Tongue (tissue), 2 donors: ENCODE data around the gene ITPR2. TPM values are rescaled to one million over a fixed set of nuclear protein-coding genes. Genes with fewer than 3 reads are reported as not detected.
"Not testable (repeated sequence)": the region's sequence is repeated elsewhere in the genome, so short reads cannot be mapped to it uniquely, and the experiment has no call there.

Source experiments
- DNase-seq: peaks from one replicate; pipeline ENCODE4 v3.0.0-alpha.2; 2015
- total RNA-seq: library from RNA; depleted of rRNA; stranded (reverse); fragments of >200 nt; gene quantifications from one replicate; pipeline ENCODE4 v1.2.3, GENCODE V29; 2014

ITPR2 gene
- total RNA-seq, 1 donor from 2014 or later, result 31.4 TPM

DNA sequence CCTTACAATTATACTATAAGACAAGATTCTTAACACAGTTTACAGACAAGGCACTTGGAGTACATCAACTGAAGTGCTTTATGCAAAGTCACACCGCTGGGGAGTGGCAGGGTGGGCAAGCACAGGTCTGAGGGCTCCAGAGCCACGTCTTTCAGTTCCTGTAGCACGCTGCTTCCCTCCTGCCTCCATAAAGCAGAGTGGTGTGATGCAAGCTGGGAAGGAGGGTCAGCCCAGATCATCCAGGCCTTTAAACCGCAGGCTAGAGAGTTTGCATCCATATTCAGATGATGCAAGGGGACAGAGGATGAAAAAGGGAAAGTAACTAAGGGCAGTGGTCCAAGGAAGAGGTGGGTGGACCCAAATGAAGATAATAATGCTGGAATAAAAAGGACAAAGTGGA lies 132.6 kb downstream of the ITPR2 start:
- DNase-seq, result no peak

DNA sequence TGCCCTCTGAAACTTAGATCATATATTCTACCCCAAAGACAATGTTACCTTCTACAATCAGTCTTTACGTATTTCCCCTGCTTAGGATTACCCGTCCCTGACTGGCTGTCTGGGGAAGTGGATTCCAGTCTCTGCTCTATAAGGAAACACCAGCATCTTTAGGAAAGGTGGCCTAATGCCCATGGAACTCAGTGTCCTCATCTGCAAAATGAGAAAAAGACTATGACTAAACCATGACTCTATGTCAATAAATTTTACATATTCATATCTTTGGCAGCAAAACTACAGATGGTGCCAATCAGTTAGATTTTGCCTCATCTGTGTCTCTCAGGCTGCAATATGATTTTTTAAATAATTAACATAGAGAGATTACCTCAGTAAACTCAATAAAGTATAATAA lies 133.8 kb downstream of the ITPR2 start:
- no peak for DNase-seq

DNA sequence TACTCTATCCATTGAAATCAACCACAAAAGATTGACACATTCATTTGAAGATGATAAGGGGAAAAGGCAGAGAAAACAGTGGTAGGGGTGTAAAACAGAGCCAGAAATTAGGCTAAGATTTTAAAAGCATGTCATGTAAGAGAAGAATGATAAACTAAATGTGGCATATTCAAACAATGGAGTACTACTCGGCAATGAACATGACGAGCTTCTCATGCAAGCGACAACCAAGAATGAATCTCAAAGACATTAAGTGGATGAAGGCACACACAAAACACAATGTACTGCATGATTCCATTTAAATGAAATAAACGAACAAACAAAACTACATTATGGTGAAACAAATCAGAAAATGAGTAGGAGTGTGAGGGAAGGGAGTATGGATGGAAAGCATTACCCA lies 134.8 kb downstream of the ITPR2 start:
- DNase-seq, result no peak

DNA sequence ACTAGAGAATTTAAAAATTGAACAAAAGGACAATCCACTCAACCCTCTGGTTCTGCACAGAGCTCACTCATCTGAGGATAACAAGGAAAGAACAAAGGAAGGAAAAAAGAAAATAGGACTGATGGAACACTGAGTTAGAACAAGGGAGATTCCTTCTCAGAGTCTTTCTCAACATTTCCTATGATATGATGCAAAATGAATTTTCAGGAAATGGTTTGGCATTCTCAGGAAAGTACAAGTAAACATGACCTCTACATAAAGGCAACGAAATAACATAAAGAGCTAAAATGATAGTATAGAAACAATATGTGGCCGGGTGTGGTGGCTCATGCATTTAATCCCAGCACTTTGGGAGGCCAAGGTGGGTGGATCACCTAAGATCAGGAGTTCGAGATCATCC lies 135.8 kb downstream of the ITPR2 start:
- no peak for DNase-seq

DNA sequence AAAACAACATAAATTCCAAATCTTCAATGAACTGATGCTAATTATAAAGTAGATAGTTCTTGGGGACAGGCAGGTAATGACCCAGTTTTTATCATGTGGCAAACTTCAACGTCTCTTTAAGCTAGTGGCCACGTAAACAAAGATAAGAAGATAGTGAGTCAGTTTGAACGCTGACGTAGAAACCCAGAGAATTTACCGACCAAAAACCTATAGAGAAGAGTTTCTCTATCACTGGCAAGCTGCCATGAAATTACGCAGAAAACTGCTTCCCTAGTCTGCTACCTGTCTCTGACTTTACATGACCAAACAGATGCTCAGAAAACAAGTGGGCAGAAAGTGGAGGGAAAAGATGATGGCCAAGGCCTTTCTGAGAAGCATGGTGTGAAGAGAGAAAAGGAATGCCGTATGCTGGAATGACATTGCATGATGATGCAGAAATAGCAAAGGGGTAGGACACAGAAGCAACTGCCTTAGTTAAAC lies 136.3 kb downstream of the ITPR2 start:
- no peak for DNase-seq

DNA sequence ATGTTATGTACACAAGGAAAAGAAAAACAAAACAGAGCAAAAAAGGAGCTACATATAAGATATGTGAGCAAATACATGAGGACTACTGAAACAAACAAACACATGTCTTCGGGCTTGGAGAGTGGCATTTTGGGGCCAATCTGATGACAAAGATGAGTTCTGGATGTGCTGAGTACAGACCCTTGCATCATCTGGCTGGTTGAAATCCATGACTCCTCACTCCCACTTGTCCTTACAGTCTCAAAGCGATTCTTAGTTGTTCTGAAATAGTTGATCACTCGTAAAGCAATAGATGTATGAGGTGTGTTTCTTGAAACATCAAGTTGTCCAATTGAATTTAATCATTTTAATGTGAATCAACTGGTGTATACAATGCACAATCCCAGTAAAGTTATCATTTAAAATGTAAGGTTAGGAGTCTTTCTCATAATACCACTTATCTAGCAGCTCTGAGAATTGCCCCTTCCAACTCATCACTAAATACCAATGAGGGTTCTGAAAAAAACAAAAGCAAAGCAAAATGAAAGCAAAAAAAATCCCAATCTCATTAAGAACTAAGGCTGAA lies 136.9 kb downstream of the ITPR2 start:
- DNase-seq, result no peak

DNA sequence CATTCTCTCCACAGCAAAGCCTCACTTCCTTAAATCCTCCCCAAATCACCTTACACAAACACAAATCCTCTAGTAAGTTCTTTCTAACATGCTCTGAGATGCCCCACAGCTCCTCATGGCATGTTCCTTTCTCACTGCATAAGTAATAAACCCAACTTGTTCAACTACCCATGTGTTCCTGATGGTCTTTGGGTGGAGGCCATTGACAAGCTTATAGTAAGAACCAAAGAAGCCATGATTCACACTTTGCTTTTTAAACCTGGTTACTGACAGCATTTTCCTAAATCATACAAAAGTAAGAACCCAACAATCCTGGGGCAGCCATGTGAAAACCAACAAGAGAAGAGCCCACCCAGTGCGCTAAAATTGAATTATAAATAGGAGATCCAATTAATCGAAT lies 138.6 kb downstream of the ITPR2 start:
- no peak for DNase-seq

DNA sequence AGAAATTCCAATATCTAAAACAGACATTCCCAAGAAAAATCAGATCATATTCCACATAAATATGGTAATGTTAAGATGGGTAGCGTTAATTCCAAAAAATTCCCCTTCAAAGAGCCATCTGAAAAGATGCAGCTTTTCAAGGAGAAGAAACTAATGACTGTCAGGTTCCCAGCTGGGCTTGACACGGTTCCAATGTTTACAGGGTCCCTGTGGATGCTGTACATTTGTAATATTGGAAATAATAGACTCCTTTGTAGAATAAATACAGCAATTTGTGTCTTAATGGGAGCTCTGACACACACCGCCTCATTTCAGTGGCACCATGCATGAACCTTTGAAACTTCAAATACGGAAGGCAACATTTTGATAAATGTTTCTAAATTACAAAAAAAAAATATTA lies 140.6 kb downstream of the ITPR2 start:
- peak; percentile 26 for DNase-seq

DNA sequence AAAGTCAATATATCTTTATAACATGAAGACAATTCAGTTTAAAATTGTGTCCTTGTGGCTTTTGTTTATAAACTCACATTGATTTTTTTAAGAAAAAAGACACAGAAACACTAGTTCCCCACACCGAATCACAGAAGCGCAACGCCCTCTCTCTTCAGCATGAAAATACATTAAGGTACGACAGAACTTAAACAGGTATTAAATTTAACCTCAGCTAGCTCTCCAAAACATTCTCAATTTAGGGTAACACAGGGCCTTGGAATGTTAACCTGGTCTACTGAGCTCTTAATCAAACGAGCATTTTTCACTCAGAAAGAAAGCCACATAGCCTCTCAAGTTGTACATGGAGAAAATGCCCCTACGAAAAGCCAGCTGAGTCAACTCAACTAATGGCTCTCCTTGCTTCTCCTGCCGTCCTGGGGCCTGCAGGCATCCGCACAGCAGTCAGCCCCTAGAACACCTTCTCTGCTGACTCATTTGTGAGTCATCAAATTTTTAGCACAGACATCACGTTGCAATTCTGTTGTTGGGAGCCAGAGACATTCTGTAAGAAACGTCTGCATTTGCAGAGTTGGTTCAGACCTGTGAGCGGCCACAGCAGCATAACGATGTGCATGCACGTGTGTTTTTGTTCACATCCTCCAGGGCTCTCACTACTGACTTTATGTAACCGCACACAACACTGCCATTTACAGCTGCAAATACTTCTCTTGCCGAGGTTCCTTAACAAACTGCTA lies 141.6 kb downstream of the ITPR2 start:
- DNase-seq, result peak; percentile 61

DNA sequence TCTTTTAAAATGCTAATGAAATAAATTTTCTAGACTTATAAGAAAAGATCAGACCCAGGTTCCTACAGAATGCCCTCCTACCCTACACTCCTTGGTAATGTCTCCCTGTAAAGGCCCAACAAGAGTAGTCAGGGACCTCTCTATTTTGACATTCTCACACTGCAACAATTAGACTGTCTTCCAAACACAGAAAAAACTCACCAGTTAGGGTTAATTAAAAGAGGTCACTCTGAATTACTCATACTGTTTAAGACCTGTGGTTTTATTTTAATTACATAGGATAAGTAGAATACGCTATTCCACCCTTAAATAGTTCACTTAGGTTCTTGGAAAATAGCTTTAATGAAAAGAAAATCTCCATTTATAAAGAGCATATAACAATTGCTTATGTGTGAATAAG lies 142.4 kb downstream of the ITPR2 start:
- DNase-seq, result no peak

DNA sequence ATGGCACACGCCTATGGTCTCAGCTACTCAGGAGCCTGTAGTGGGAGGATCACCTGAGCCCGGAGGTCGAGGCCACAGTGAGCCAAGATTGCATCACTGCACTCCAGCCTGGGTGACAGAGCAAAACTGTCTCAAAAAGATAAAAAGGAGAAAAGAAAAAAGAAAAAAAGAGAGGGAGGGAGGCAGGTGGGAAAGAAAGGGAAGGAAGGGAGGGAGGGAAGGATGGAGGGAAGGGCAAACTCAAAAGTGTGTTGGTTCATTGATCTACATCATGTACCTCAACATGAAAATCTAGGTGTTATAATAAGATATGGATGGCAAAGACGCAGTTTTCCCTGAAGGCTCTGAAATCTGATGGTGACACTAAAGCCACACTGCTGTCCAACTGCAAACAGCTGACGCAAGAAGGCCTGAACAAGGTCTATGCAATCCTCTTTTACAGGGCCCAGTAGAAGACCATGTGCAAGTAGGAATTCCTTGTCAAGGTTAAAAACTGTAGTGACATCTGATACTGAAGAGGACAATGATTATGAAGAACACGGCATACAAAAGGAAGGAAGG lies 143.6 kb downstream of the ITPR2 start:
- DNase-seq, result no peak

DNA sequence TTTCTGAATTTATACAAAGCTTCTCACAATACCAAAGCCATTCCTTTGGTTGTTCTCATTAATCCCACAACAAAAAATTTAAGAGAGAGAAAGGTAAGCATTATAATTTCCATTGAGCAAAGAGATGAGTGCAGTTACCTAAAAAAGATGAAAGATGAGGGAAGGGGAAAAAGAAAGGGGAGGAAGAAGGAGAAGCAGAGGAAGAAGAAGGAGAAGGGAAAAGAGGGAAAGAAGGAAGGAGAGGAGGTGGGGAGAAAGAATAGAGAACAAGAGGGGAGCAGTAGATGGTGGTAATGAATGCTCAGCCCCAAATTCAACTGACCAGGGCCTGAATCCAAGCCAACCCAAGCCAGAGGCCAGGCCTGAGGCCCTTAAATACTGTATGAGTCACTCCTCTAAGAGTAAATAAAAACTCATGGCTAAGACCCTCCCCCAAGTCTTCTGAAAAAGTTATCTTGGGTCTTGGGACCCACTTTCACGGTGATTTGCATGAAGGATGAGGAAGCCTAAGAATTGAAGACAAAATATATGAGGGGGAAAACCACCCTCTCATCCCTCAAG lies 144.6 kb downstream of the ITPR2 start:
- DNase-seq, result no peak

DNA sequence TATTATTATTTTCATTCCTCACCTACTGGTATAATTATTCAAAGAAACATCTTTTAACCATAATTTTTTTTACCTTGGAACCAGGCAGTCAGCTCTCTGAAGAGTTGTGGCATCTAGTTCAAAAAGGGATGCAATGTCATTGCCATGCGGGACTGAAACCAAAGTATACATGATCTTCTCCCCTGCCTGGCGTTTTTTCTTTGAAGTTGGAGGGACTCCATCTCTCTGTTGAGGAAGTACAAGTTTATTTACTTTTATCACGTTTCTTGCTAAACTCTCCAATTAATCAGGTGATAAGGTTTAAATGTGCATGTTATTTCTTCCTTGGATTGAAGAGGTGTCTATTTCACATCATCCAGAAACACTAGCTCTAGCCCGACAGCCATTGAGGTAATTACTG lies 146.6 kb downstream of the ITPR2 start:
- DNase-seq, result no peak

DNA sequence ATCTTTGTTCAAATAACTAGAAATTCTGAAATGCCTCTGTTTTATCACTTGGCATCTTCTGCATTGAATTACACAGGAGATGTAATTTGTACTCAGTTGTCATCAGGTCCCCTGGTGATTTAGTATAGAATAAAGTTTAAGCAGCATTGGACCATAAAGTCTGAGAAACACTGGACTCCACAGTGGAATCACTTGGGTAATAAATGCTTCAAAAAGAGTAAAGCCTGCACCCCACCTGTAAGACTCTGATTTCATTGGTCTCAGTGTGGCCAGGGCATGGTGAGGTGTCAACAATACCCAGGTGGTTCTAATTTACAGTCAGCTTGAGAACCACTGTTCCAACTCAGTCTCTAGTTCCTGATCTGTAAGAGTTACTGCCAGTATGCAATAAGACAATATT lies 148.9 kb downstream of the ITPR2 start:
- DNase-seq, result no peak

DNA sequence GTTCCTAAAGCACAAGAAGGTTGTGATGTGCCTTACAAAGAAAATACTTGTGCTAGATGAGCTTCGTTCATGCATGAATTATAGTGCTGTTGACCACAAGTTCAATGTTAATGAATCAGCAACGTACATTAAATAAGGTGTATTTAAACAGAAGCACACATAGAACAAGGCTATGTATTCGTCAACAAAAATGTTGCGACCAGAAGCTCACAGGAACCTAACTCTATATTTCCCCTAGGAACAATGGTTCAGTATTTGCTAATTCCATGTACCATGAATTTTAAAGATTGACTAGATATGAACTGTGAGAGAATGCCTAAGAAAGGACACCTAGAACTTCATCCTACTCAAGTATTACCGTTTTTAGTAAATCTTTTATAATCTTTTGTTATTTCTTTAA lies 149.6 kb downstream of the ITPR2 start:
- no peak for DNase-seq

DNA sequence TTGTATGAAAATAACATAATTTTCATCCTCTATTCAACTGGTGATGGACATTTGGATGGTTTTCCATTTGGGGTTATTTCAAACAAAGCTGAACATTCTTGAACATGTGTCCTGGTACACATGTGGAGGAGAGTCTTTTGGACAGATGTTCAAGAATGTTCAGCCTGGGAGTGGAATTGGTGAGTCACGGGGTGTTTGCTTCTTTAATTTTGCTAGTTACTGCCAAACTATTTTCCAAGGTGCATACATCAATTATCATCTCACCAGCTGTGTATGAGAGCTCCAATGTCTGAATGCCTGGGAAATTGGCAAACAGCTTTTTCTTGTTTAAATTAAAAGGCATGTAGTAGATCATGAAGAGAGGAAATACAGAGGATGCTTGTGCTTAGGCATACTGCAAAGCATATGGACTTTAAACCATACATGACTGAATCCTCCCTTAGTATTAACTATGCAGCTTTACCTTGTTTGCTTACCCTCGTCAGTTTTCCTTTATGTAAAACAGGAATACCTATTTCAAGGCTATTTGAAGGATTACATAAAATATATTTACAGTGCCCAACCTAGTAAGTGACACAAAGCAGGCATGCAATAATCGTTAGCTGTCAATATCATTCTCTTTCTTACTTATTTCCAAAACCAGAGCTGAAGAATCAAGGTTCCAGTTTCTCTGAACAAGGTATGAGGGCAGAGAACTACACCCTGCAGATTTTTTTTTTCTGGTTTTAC lies 152.1 kb downstream of the ITPR2 start:
- peak; percentile 82 for DNase-seq

DNA sequence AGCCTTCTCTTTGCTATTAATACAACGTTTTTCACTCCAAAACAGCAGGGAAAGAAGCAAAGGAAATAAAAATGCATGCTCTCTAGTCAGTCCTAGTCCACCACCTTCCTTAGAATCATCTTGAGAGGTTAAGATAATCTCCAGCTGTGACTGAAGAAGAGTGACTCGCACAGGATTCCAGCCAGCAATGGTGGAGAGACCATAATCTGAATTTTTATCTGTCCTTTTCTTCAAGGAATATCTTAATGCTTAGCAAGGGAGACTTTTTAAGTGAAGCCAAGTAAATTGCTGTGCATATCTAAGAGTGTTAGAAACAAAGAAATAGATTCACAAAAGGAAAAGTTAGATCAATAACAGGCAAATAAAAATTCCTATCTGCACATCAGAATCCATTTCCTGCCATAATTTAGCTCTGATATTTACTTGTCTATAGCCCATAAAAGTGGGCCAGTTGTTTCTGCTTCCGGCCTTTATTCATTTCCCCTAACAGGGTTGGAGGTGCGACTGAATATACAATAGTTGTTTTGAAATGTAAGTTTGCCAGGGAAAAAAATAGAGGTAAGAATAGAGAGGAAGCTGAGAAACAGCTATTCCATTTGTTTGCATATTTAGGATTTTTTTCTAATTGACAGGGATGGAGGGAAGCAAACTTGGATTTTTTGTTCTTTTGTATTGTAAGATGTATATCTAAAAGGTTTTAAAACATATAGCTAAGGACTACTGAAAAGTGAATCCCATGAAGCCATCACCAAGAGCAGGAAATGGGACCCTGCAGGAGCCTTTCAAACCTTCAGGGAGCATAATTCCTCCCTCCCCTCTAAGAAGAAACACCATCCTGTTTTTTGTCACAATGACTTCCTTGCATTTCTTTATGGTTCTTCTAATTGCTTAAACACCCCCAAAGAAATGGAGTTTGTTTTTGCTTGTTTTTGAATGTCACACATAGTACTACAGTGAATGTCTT lies 154.0 kb downstream of the ITPR2 start:
- no peak for DNase-seq

DNA sequence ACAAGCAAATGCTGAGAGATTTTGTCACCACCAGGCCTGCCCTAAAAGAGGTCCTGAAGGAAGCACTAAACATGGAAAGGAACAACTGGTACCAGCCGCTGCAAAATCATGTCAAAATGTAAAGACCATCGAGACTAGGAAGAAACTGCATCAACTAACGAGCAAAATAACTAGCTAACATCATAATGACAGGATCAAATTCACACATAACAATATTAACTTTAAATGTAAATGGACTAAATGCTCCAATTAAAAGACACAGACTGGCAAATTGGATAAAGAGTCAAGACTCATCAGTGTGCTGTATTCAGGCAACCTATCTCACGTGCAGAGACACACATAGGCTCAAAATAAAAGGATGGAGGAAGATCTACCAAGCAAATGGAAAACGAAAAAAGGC lies 161.5 kb downstream of the ITPR2 start:
- not testable (repeated sequence) for DNase-seq

DNA sequence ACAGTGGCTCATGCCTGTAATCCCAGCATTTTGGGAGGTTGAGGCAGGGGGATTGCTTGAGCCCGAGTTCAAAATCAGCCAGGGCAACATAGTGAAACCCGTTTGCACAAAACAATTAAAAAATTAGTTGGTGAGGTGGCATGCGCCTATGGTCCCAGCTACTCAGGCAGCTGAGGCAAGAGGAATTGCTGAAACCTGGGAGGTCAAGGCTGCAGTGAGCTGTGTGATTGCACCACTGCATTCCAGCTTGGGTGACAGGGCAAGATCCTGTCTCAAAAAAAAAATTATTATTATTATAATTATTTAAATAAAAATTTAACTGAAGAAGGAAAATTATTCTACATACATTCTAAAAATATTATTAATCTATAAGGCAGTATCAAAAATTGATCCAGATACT lies 164.1 kb downstream of the ITPR2 start:
- no peak for DNase-seq

DNA sequence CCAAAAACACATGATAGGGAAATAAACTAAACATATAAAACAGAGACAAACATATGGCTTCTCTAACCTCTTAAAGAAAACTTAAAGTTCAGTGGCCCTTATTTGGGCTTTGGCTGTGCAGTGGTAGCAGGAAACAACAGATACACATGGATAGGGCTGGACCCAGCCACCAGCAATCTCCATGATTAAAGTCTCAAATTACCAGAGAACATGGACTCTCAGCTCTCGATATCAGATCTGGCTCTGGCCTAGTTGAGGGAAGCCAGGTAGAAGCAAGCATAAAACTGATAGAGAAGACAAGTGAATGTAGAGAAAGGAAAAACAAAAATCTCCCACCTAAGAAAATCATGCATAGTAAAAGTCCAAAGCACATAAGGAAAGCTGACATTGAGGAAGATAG lies 164.8 kb downstream of the ITPR2 start:
- no peak for DNase-seq

DNA sequence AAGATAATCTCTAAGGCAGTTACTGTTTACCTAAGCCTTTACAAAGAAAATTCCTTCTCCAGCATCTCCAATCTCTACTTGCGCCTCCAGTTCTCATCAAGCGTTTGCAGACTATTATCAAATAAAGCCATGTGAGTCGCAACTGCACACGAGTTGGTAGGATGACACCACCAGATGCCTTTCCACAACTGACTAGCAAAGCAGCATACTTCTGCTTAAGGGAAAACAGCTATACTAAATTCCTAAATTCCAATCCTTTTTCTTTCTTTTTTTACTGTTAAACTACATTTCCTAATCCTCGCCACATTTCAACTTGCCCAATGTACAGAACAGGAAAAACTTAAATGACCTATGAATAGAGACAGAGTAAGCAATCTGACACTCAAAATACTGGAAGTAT lies 166.7 kb downstream of the ITPR2 start:
- no peak for DNase-seq

DNA sequence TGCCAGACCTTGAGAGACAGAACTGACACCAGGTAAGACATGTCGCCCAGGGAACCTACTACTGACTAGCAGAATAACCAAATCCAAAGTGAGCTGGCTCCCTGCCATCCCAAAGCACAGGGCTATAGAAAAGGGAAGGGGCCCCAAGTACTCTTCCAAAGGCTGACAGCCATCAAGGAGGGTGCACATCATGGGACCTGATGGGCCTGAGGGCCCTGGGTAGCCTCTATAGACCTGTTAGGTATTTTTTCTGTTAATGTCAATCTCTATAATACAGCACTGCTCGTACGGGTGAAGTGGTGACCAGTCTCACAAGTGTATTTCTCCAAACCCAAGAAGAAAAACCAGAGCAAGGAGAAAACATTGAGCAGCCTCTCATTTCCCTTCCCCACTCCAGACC lies 171.6 kb downstream of the ITPR2 start:
- DNase-seq, result no peak
